Activated CD4-positive, CD25-positive, alpha-beta regulatory T cell treated with anti-CD3 and anti-CD28 coated beads, Interleukin-2, amount 50 U/mL, for 16 hours (primary cell): ENCODE data around the gene GFY.
A peak's percentile ranks its signal among the peaks of the same experiment; 100 is the strongest.
"Not testable (repeated sequence)": the region's sequence is repeated elsewhere in the genome, so short reads cannot be mapped to it uniquely, and the experiment has no call there.

ENCODE experiments used
- DNase-seq: peaks from one replicate; pipeline ENCODE4 v3.0.0-alpha.2; 2020; ENCODE audit warnings: low read depth, low spot score

Gene GFY

GRCh38 chr19:49468746-49469447, 43.7 kb downstream of the GFY start:
- peak; percentile 70 for DNase-seq

DNA sequence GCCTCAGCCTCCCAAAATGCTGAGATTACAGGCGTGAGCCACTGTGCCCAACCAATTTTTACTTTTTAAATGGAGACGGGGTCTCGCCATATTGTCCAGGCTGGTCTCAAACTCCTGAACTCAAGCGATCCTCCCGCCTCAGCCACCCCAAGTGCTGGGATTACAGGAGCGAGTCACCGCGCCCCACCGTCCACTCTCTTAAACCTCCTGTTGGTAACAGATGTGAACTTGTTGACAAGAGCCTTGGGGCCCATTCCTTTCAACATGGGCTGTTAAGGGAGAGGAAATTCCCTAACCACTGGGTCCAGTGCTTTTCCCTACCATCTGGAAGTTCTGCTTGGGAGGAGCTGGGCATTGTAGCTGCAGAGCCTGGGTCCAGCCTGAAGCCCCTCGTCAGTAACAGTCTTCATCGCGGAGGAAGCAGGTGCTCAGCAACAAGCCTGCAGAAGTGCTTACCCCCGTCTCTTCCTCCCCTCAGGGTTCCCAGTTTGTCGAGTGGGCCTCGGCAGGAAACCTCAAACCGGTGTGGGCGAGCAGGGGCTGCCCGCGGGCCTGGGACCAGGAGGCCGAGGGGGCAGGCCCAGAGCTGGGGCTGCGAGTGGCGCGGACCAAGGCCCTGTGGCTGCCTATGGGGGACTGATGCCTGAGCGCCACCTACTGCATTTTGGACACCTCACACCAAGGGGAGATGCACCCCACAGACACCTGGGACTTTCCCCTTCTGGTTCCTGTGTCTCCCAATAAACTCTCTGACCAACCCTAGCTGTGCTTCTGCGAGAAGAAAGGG, 44.8 kb downstream of the GFY start:
- DNase-seq = no peak

DNA sequence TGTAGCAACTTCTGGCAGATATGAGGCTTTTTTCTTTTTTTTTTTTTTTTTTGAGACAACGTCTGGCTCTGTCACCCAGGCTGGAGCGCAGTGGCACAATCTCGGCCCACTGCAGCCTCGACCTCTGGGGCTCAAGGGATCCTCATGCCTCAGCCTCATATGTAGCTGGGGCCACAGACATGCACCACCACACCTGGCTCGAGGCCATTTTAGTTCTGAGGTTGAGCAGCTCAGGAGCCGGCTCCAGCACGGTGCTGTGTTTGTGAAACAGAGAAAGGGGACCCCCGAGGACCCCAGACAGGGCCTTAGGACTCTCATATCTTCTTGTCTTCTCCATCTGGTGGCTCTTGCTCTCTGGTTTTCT, 45.4 kb downstream of the GFY start:
- DNase-seq = no peak

GRCh38 chr19:49472936-49473335, 47.7 kb downstream of the GFY start:
- no peak for DNase-seq

DNA sequence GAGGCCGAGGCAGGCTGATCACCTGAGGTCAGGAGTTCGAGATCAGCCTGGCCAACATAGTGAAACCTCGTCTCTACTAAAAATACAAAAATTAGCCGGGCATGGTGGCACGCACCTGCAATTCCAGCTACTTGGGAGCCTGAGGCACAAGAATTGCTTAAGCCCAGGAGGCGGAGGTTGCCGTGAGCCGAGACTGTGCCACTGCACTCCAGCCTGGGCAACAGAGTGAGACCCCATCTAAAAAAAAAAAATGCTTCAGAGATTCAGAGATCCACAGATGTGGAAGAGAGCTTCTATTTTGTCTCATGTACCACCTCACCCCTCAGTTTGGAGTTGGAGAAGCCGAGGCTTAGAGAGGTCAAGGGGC, 48.3 kb downstream of the GFY start:
- not testable (repeated sequence) for DNase-seq

- peak; percentile 85 for DNase-seq
Measured at GRCh38 chr19:49473868-49474541, 48.8 kb downstream of the GFY start, which contains the start of gene FLT3LG. Gene FLT3LG (plus strand): TSS chr19:49474215. CDS start chr19:49474640, 425 bp downstream.

DNA sequence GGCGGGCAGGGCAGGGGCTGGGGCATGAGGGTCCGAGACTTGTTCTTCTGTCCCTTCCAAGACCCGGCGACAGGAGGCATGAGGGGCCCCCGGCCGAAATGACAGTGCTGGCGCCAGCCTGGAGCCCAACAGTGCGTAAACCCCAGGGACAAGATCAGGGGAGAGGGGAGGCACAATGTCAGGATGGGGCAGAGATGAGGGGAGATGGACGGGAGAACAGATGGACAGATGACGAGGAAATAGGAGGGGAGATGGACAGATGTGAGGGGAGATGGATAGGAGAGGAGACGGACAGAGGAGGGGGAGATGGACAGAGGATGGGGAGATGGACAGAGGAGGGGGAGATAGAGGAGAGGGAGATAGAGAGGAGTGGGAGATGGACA, 49.3 kb downstream of the GFY start:
- DNase-seq = no peak

DNA sequence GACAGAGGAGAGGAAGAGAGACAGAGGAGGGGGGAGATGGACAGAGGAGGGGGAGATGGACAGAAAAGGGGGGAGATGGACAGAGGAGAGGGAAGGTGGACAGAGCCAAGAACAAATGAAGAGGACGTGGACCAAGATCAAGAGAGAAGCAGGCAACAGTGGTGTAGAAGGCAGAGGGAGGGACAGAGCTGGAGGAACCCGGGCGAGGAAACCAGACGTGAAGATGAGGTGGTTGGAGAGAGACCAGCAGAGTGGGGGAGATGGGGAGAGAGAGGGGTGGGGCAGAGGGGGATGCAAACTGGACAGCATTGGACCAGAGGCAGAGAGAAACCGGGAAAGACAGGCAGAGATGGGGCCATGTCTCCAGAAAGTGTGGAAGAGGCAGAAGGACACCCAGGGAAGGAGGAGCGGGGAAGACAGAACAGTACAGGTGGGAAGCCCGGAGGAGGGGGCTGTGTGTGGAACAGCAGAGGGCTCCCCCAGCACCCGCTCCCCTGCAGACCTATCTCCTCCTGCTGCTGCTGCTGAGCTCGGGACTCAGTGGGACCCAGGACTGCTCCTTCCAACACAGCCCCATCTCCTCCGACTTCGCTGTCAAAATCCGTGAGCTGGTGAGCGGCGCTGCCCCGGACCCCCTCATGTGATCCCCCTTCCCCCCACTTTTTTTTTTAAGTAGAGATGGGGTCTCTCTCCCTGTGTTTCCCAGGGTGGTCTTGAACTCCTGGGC, 50.2 kb downstream of the GFY start:
- DNase-seq = no peak

GRCh38 chr19:49475995-49476880, 51.0 kb downstream of the GFY start:
- DNase-seq = no peak
